ENCODE results near the gene ACSM3. TPM values are rescaled to one million over a fixed set of nuclear protein-coding genes. Genes with fewer than 3 reads are reported as not detected.
"Not testable (repeated sequence)": the region's sequence is repeated elsewhere in the genome, so short reads cannot be mapped to it uniquely, and the experiment has no call there.

The ACSM3 gene
- polyA plus RNA-seq, 4 donors: 1.8 to 22.5 (median 4.7) TPM

DNA sequence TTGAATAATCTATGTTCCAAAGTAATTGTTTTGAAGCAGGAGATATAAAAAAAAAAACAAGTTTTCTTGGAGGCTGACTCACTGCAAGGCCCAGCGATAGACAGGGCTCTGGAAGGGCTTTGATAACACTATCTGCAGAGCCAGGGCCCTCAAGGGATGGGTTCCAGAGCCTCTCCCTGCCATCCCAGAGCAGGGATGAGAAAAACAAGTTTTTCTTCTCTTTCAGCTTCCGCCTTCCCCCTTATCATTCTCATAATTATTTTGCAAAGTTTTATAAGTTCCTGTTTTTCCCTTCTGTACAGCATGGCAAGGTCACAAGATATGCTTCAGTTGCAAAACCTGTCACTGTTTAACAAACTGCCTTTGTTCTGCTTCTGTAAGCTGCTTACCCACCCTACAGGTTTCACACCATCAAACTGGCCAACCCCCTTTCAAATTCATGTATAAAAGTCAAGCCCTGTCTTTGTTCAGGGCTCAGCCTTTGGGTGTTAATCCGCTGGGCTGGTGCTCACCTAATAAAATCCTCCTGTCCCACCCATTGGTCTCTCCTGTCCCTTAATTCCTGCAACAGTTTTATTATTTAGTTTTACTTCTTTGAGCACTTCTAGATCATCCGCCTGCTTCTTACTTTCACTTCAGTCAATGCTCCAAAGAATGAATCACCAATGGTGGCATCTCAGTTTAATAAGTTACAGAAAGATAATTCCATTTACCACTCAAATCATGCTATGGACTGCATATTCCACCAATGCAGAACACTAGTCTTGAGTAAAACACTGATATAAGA is 16.6 kb upstream of the ACSM3 start:
- H3K27ac ChIP-seq (ENCODE audit: low read depth in 1 of 3, low read length in 2 of 3): no peak overlapping the region
- DNase-seq: peak in 1 of 2 donors; percentile 20
- H3K9me3 ChIP-seq (ENCODE audit: control insufficient read depth in 2 of 2, insufficient read depth in 1 of 2, low read depth in 1 of 2, low read length in 1 of 2): peaks cover 0 to 18% of the 10 kb centered on the region in 2 donors
- no peaks in the 10 kb centered on the region for H3K36me3 ChIP-seq (ENCODE audit: control insufficient read depth in 3 of 3, insufficient read depth in 2 of 3, low read depth in 1 of 3, low read length in 3 of 3)
- no peak for FAIRE-seq
- H3K27me3 ChIP-seq (ENCODE audit: control insufficient read depth in 3 of 3, insufficient read depth in 3 of 3, low read length in 3 of 3): no peaks in the 10 kb centered on the region
- 65 to 68% (median 66%) methylated on average over 4 of the region's 4 CpGs for WGBS, 3 donors
- no peaks in the 10 kb centered on the region for H3K4me1 ChIP-seq (ENCODE audit: control insufficient read depth in 3 of 3, insufficient read depth in 2 of 3, low read depth in 1 of 3, low read length in 2 of 3)
- H3K4me3 ChIP-seq (ENCODE audit: low read depth in 1 of 3, low read length in 3 of 3): no peak overlapping the region

GRCh38 chr16:20749474-20749873 is 14.3 kb upstream of the ACSM3 start:
- no peak for FAIRE-seq
- H3K27me3 ChIP-seq (ENCODE audit: control insufficient read depth in 3 of 3, insufficient read depth in 3 of 3, low read length in 3 of 3): no peaks in the 10 kb centered on the region
- no peak overlapping the region for H3K4me3 ChIP-seq (ENCODE audit: low read depth in 1 of 3, low read length in 3 of 3)
- peaks cover 0 to 18% of the 10 kb centered on the region in 2 donors for H3K9me3 ChIP-seq (ENCODE audit: control insufficient read depth in 2 of 2, insufficient read depth in 1 of 2, low read depth in 1 of 2, low read length in 1 of 2)
- no peak for DNase-seq
- H3K4me1 ChIP-seq (ENCODE audit: control insufficient read depth in 3 of 3, insufficient read depth in 2 of 3, low read depth in 1 of 3, low read length in 2 of 3): no peaks in the 10 kb centered on the region
- H3K36me3 ChIP-seq (ENCODE audit: control insufficient read depth in 3 of 3, insufficient read depth in 2 of 3, low read depth in 1 of 3, low read length in 3 of 3): no peaks in the 10 kb centered on the region
- no peak overlapping the region for H3K27ac ChIP-seq (ENCODE audit: low read depth in 1 of 3, low read length in 2 of 3)
- 88 to 100% (median 97%) methylated on average over 1 of the region's 1 CpG for WGBS, 3 donors

DNA sequence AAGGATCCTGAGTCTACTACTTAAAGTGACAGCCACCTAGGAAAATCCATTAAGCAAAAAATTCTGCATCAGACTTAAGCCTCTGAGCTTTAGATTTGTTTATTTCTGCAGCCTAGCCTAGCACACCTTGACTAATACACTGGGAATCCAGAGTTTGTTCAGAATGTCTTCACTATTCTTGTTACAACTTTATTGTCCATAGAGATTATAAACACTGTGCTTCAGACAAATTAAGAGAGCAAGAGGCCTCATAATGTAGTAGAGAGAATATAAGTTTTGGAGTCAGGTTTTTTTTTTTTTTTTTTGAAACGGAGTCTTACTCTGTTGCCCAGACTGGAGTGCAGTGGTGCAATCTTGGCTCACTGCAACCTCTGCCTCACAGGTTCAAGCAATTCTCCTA is 13.3 kb upstream of the ACSM3 start:
- H3K4me1 ChIP-seq (ENCODE audit: control insufficient read depth in 3 of 3, insufficient read depth in 2 of 3, low read depth in 1 of 3, low read length in 2 of 3): no peaks in the 10 kb centered on the region
- no peak overlapping the region for H3K27ac ChIP-seq (ENCODE audit: low read depth in 1 of 3, low read length in 2 of 3)
- WGBS, 3 donors: 80 to 88% (median 84%) methylated on average over 1 of the region's 1 CpG
- no peak for FAIRE-seq
- no peak overlapping the region for H3K4me3 ChIP-seq (ENCODE audit: low read depth in 1 of 3, low read length in 3 of 3)
- peaks cover 0 to 18% of the 10 kb centered on the region in 2 donors for H3K9me3 ChIP-seq (ENCODE audit: control insufficient read depth in 2 of 2, insufficient read depth in 1 of 2, low read depth in 1 of 2, low read length in 1 of 2)
- H3K36me3 ChIP-seq (ENCODE audit: control insufficient read depth in 3 of 3, insufficient read depth in 2 of 3, low read depth in 1 of 3, low read length in 3 of 3): no peaks in the 10 kb centered on the region
- H3K27me3 ChIP-seq (ENCODE audit: control insufficient read depth in 3 of 3, insufficient read depth in 3 of 3, low read length in 3 of 3): no peaks in the 10 kb centered on the region
- no peak for DNase-seq

DNA sequence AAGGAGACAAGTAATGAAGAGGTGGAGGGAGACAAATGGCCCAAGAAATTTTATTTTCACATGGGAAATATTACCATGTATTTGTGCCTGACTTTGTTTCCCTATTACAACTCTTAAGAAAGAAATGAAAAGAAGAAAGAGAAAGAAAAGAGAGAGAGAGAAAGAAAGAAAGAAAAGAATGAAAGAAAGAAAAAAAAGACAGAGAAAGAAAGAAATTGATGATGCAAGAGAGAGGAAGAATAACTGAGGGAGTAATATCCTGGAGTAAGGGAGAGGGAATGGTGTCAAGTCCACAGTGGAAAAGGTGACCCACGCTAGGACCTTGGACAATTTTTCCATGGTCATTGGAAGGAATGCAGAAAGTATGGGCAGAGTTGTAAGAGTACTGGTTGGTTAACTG is 10.1 kb upstream of the ACSM3 start:
- no peaks in the 10 kb centered on the region for H3K27me3 ChIP-seq (ENCODE audit: control insufficient read depth in 3 of 3, insufficient read depth in 3 of 3, low read length in 3 of 3)
- peaks cover 0 to 2% of the 10 kb centered on the region in 2 donors for H3K9me3 ChIP-seq (ENCODE audit: control insufficient read depth in 2 of 2, insufficient read depth in 1 of 2, low read depth in 1 of 2, low read length in 1 of 2)
- H3K27ac ChIP-seq (ENCODE audit: low read depth in 1 of 3, low read length in 2 of 3): no peak overlapping the region
- H3K36me3 ChIP-seq (ENCODE audit: control insufficient read depth in 3 of 3, insufficient read depth in 2 of 3, low read depth in 1 of 3, low read length in 3 of 3): no peaks in the 10 kb centered on the region
- no peak overlapping the region for H3K4me3 ChIP-seq (ENCODE audit: low read depth in 1 of 3, low read length in 3 of 3)
- no peak for DNase-seq
- 68 to 89% (median 81%) methylated on average over 1 of the region's 1 CpG for WGBS, 3 donors
- no peak for FAIRE-seq
- H3K4me1 ChIP-seq (ENCODE audit: control insufficient read depth in 3 of 3, insufficient read depth in 2 of 3, low read depth in 1 of 3, low read length in 2 of 3): no peaks in the 10 kb centered on the region

DNA sequence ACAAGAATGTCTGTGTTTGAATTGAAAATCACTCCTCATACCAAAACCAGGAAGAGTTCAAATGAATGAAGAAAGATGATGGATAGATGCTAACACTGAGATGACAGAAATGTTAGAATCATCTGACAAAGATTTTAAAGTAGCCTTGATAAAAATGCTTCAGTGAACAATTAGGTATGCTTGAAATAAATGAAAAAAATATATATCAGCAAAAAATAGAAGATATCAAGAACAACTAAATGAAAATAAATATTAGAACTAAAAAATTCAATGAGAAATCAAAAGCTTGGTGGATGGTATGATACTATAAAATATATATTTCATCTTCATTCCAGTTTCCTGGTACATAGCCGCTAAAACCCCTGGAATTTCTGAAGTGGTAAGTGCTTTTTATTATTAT is 8.6 kb upstream of the ACSM3 start:
- WGBS, 3 donors: 85 to 94% (median 88%) methylated on average over 1 of the region's 1 CpG
- Histone ChIP-seq H3K9me3 (ENCODE audit: control insufficient read depth in 2 of 2, insufficient read depth in 1 of 2, low read depth in 1 of 2, low read length in 1 of 2) (no peaks in the 10 kb centered on the region), H3K36me3 (ENCODE audit: control insufficient read depth in 3 of 3, insufficient read depth in 2 of 3, low read depth in 1 of 3, low read length in 3 of 3) (no peaks in the 10 kb centered on the region), H3K4me1 (ENCODE audit: control insufficient read depth in 3 of 3, insufficient read depth in 2 of 3, low read depth in 1 of 3, low read length in 2 of 3) (no peaks in the 10 kb centered on the region), H3K4me3 (ENCODE audit: low read depth in 1 of 3, low read length in 3 of 3) (no peak overlapping the region), H3K27ac (ENCODE audit: low read depth in 1 of 3, low read length in 2 of 3) (no peak overlapping the region), H3K27me3 (ENCODE audit: control insufficient read depth in 3 of 3, insufficient read depth in 3 of 3, low read length in 3 of 3) (no peaks in the 10 kb centered on the region)
- no peak for FAIRE-seq
- no peak for DNase-seq

- FAIRE-seq; H3K36me3 ChIP-seq (ENCODE audit: control insufficient read depth in 3 of 3, insufficient read depth in 2 of 3, low read depth in 1 of 3, low read length in 3 of 3); H3K27ac ChIP-seq (ENCODE audit: low read depth in 1 of 3, low read length in 2 of 3); H3K9me3 ChIP-seq (ENCODE audit: control insufficient read depth in 2 of 2, insufficient read depth in 1 of 2, low read depth in 1 of 2, low read length in 1 of 2); H3K4me3 ChIP-seq (ENCODE audit: low read depth in 1 of 3, low read length in 3 of 3); H3K4me1 ChIP-seq (ENCODE audit: control insufficient read depth in 3 of 3, insufficient read depth in 2 of 3, low read depth in 1 of 3, low read length in 2 of 3); DNase-seq; H3K27me3 ChIP-seq (ENCODE audit: control insufficient read depth in 3 of 3, insufficient read depth in 3 of 3, low read length in 3 of 3): not testable (repeated sequence)
- 94 to 96% (median 95%) methylated on average over 3 of the region's 5 CpGs for WGBS, 3 donors
These were observed 8.0 kb upstream of the ACSM3 start for GRCh38 chr16:20755799-20756198.

GRCh38 chr16:20760346-20760745 is 3.5 kb upstream of the ACSM3 start:
- 69 to 89% (median 85%) methylated on average over 2 of the region's 2 CpGs for WGBS, 3 donors
- H3K4me1 ChIP-seq (ENCODE audit: control insufficient read depth in 3 of 3, insufficient read depth in 2 of 3, low read depth in 1 of 3, low read length in 2 of 3): peaks cover 0 to 9% (median 0%) of the 10 kb centered on the region in 3 donors
- H3K27ac ChIP-seq (ENCODE audit: low read depth in 1 of 3, low read length in 2 of 3): no peak overlapping the region
- peaks cover 0 to 3% of the 10 kb centered on the region in 2 donors for H3K9me3 ChIP-seq (ENCODE audit: control insufficient read depth in 2 of 2, insufficient read depth in 1 of 2, low read depth in 1 of 2, low read length in 1 of 2)
- no peaks in the 10 kb centered on the region for H3K27me3 ChIP-seq (ENCODE audit: control insufficient read depth in 3 of 3, insufficient read depth in 3 of 3, low read length in 3 of 3)
- FAIRE-seq: no peak
- H3K4me3 ChIP-seq (ENCODE audit: low read depth in 1 of 3, low read length in 3 of 3): no peak overlapping the region
- H3K36me3 ChIP-seq (ENCODE audit: control insufficient read depth in 3 of 3, insufficient read depth in 2 of 3, low read depth in 1 of 3, low read length in 3 of 3): no peaks in the 10 kb centered on the region
- no peak for DNase-seq

DNA sequence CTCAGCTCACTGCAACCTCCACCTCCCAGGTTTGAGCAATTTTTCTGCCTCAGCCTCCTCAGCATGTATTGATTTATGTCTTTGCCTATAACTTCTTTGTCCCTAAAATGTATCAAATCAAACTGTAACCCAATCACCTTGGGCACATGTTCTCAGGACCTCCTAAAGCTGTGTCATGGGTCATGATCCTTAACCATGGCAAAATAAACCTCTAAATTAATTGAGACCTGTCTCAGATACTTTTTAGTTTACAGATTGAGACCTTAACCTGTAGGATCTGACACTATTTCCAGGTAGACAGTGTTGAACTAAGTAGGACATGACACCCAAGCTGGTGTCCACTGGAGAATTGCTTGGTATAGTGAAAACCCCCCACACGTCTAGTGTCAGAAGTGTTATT is 2.6 kb upstream of the ACSM3 start:
- Histone ChIP-seq H3K4me3 (ENCODE audit: low read depth in 1 of 3, low read length in 3 of 3) (no peak overlapping the region), H3K9me3 (ENCODE audit: control insufficient read depth in 2 of 2, insufficient read depth in 1 of 2, low read depth in 1 of 2, low read length in 1 of 2) (peaks cover 0 to 3% of the 10 kb centered on the region in 2 donors), H3K4me1 (ENCODE audit: control insufficient read depth in 3 of 3, insufficient read depth in 2 of 3, low read depth in 1 of 3, low read length in 2 of 3) (peaks cover 0 to 9% (median 0%) of the 10 kb centered on the region in 3 donors), H3K27me3 (ENCODE audit: control insufficient read depth in 3 of 3, insufficient read depth in 3 of 3, low read length in 3 of 3) (no peaks in the 10 kb centered on the region), H3K27ac (ENCODE audit: low read depth in 1 of 3, low read length in 2 of 3) (no peak overlapping the region), H3K36me3 (ENCODE audit: control insufficient read depth in 3 of 3, insufficient read depth in 2 of 3, low read depth in 1 of 3, low read length in 3 of 3) (no peaks in the 10 kb centered on the region)
- DNase-seq (no peak), FAIRE-seq (no peak)
- WGBS, 3 donors: 90 to 97% (median 95%) methylated on average over 1 of the region's 1 CpG
